HG02981 (cell line): ENCODE data around the gene GLYR1.
"Not testable (repeated sequence)": the region's sequence is repeated elsewhere in the genome, so short reads cannot be mapped to it uniquely, and the experiment has no call there.

Experiments
- ATAC-seq: cut with Tn5 transposase; IDR thresholded peaks from one replicate; pipeline ENCODE4 v1.9.1; 2021; ENCODE audit warnings: mild to moderate bottlenecking, moderate library complexity; ENCODE audit not compliant: unreplicated experiment

Gene GLYR1

GRCh38 chr16:4795181-4795827, 51.8 kb downstream of the GLYR1 start, which contains the start of gene SMIM22:
Gene SMIM22, plus strand, starts transcription at chr16:4795369. Its CDS starts 366 bp downstream, at chr16:4795735.
- no peak for ATAC-seq

- no peak for ATAC-seq
Measured at GRCh38 chr16:4792951-4793513, 54.1 kb downstream of the GLYR1 start.

- no peak for ATAC-seq
Measured at GRCh38 chr16:4790871-4791270, 56.2 kb downstream of the GLYR1 start.

GRCh38 chr16:4790261-4790660, 56.8 kb downstream of the GLYR1 start:
- ATAC-seq = no peak

- no peak for ATAC-seq
Measured at GRCh38 chr16:4788910-4789309, 58.2 kb downstream of the GLYR1 start.

GRCh38 chr16:4788489-4788889, 58.6 kb downstream of the GLYR1 start:
- no peak for ATAC-seq

GRCh38 chr16:4787627-4788482, 59.2 kb downstream of the GLYR1 start, which contains the start of gene SEPTIN12:
Gene SEPTIN12, minus strand, starts transcription at chr16:4788345. Its CDS starts 700 bp downstream, at chr16:4787645.
- no peak for ATAC-seq

GRCh38 chr16:4787068-4787467, 60.0 kb downstream of the GLYR1 start:
- ATAC-seq = no peak

GRCh38 chr16:4785758-4786433, 61.2 kb downstream of the GLYR1 start:
- no peak for ATAC-seq

GRCh38 chr16:4784444-4784987, 62.6 kb downstream of the GLYR1 start:
- ATAC-seq = not testable (repeated sequence)

GRCh38 chr16:4783951-4784336, 63.1 kb downstream of the GLYR1 start:
- no peak for ATAC-seq

- ATAC-seq = no peak
Measured at GRCh38 chr16:4783251-4783950, 63.7 kb downstream of the GLYR1 start.

GRCh38 chr16:4780235-4780634, 66.9 kb downstream of the GLYR1 start:
- ATAC-seq = no peak

GRCh38 chr16:4778050-4778392, 69.1 kb downstream of the GLYR1 start:
- ATAC-seq = no peak

GRCh38 chr16:4777339-4778049, 69.6 kb downstream of the GLYR1 start:
- ATAC-seq = no peak

GRCh38 chr16:4776141-4776705, 70.9 kb downstream of the GLYR1 start:
- ATAC-seq = no peak

GRCh38 chr16:4775005-4775404, 72.1 kb downstream of the GLYR1 start:
- ATAC-seq = no peak

GRCh38 chr16:4772351-4772750, 74.7 kb downstream of the GLYR1 start:
- no peak for ATAC-seq

- no peak for ATAC-seq
Measured at GRCh38 chr16:4771646-4772045, 75.4 kb downstream of the GLYR1 start.

GRCh38 chr16:4769306-4769638, 77.8 kb downstream of the GLYR1 start:
- no peak for ATAC-seq
